ENCODE results near the gene COG2.
"Not testable (repeated sequence)": the region's sequence is repeated elsewhere in the genome, so short reads cannot be mapped to it uniquely, and the experiment has no call there.

COG2 gene

DNA sequence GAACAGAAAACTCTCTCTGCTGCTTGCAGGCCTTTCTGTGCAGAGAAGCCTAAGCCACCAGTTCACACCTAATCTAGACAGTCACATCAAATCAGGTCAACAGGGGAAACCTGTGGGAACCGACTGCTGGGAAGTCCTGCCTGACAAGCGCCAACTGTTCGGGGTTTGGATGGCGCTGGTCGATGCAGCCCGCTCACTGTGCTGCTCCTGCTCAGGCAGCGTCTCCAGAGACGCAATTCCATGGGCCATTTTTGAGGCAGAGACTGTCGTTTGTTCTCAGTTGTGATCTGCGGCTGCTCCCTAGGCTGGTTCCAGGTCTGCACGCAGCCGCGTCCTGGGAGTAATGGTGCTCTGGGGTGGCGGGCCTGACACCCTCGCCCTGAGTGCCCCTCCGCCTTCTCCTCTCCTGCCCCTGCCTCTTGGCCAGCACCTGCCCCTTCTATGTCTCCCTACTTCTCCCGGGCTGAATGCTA, 70.2 kb downstream of the COG2 start:
- TF ChIP-seq, protein P1, sequence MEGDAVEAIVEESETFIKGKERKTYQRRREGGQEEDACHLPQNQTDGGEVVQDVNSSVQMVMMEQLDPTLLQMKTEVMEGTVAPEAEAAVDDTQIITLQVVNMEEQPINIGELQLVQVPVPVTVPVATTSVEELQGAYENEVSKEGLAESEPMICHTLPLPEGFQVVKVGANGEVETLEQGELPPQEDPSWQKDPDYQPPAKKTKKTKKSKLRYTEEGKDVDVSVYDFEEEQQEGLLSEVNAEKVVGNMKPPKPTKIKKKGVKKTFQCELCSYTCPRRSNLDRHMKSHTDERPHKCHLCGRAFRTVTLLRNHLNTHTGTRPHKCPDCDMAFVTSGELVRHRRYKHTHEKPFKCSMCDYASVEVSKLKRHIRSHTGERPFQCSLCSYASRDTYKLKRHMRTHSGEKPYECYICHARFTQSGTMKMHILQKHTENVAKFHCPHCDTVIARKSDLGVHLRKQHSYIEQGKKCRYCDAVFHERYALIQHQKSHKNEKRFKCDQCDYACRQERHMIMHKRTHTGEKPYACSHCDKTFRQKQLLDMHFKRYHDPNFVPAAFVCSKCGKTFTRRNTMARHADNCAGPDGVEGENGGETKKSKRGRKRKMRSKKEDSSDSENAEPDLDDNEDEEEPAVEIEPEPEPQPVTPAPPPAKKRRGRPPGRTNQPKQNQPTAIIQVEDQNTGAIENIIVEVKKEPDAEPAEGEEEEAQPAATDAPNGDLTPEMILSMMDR (IDR thresholded peaks at IDR 0.05; ENCODE audit: extremely low read depth, missing control alignments): no peak
- no peak for DNase-seq (ENCODE audit: low spot score)

GRCh38 chr1:230713138-230713537, 70.9 kb downstream of the COG2 start:
- DNase-seq (ENCODE audit: low spot score): no peak

DNA sequence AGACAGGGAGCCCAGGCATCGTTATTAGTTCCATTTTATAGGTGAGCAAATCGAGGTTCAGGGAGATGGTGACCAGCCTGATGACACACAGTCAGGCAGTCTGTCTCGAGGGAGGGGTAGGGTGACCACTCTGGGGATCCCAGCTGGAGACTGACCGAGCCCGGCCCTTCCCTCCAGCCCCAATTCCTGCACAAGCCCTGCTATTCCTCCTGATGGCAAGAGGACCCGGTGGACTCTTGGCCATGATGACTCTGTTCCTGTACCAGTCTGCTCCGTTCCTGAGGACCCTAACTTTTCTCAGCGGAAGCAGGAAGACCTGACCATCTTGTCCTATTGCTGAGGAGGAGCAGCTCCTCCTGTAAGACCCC, 71.2 kb downstream of the COG2 start:
- no peak for DNase-seq (ENCODE audit: low spot score)
- TF ChIP-seq, protein P1 (IDR thresholded peaks at IDR 0.05; ENCODE audit: extremely low read depth, missing control alignments): no peak

More at GRCh38 chr1:230713138-230713537, 70.9 kb downstream of the COG2 start:
- TF ChIP-seq, protein P1 (IDR thresholded peaks at IDR 0.05; ENCODE audit: extremely low read depth, missing control alignments): no peak

GRCh38 chr1:230713915-230714764, 71.9 kb downstream of the COG2 start, which contains the start of gene AGT:
AGT (minus strand) TSS chr1:230714122; CDS start chr1:230710823, 3,299 bp downstream.
- TF ChIP-seq, protein P1 (IDR thresholded peaks at IDR 0.05; ENCODE audit: extremely low read depth, missing control alignments): no peak
- DNase-seq (ENCODE audit: low spot score): no peak

GRCh38 chr1:230715510-230715909, 73.2 kb downstream of the COG2 start:
- no peak for DNase-seq (ENCODE audit: low spot score)
- TF ChIP-seq, protein P1 (IDR thresholded peaks at IDR 0.05; ENCODE audit: extremely low read depth, missing control alignments): no peak

DNA sequence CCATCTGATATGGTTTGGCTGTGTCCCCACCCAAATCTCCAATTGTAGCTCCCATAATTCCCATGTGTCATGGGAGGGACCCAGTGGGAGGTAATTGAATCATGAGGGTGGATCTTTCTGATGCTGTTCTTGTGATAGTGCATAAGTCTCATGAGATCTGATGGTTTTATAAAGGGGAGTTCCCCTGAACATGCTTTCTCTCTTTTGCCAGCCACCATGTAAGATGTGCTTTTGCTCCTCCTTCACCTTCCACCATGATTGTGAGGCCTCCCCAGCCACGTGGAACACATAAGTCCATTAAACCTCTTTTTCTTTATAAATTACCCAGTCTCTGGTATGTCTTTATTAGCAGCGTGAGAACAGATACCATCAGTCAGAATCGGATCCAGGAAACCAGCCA, 74.2 kb downstream of the COG2 start:
- DNase-seq (ENCODE audit: low spot score): not testable (repeated sequence)

DNA sequence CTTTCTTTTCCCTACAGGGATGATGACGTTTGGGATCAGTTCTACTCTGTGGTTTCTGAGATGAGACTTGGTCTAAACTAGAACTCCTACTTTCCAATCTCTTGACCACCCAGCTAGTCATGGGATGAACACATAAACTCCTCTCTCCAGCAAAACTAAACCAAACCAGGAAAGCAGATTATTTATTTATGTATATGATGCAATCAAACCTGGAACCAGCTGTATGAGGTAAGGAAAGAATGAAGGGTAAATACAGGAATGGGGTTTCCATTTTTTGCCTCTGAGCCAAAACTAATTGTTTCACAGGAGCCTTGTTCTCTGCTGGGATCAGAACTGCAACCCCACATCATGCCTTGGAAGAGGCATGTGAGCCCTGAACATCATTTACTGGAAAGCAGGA, 75.0 kb downstream of the COG2 start:
- TF ChIP-seq, protein P1 (IDR thresholded peaks at IDR 0.05; ENCODE audit: extremely low read depth, missing control alignments): no peak
- no peak for DNase-seq (ENCODE audit: low spot score)

- DNase-seq (ENCODE audit: low spot score): not testable (repeated sequence)
Observed at GRCh38 chr1:230721849-230722522, 79.7 kb downstream of the COG2 start.

All from GM20000 (cell line).